Neutrophil (primary cell): ENCODE results near the gene GABRG2.

ENCODE experiments used
- H3K27ac ChIP-seq: fragments of 200-600 bp; sonication (generic); 2 replicates; pipeline ENCODE4 v1.5.1; 2016; ENCODE audit warnings: mild to moderate bottlenecking, moderate library complexity
- H3K27me3 ChIP-seq: fragments of 200-600 bp; sonication (generic); 2 replicates; pipeline ENCODE4 v1.6.0; 2016; ENCODE audit warnings: mild to moderate bottlenecking
- H3K36me3 ChIP-seq: fragments of 200-600 bp; sonication (generic); 2 replicates; pipeline ENCODE4 v1.5.1; 2017
- H3K4me1 ChIP-seq, 2 experiments: fragments of 200-600 bp in 1 of 2; sonication (generic) in 1 of 2; 1 replicate in 1 of 2; 2 replicates in 1 of 2; pipeline versions ENCODE4 v1.5.1 to v1.6.1; 2013 to 2016; ENCODE audit warnings: low read depth in 1 of 2, low read length in 1 of 2, mild to moderate bottlenecking in 1 of 2, moderate library complexity in 1 of 2; ENCODE audit not compliant: control insufficient read depth in 1 of 2, insufficient read depth in 1 of 2
- H3K4me3 ChIP-seq, 2 experiments: fragments of 200-600 bp in 1 of 2; sonication (generic) in 1 of 2; 1 replicate in 1 of 2; 2 replicates in 1 of 2; pipeline ENCODE4 v1.5.1; 2013 to 2016; ENCODE audit warnings: low read depth in 1 of 2, low read length in 1 of 2, mild to moderate bottlenecking in 1 of 2, moderate library complexity in 1 of 2
- H3K9me3 ChIP-seq: fragments of 200-600 bp; sonication (generic); 2 replicates; pipeline ENCODE4 v1.5.1; 2016
- TF ChIP-seq, protein P1 (sequence below): fragments of 200-600 bp; sonication (generic); IDR thresholded peaks from 2 replicates; pipeline ENCODE4 v1.5.1; 2016; ENCODE audit warnings: antibody characterized with exemption

GABRG2 gene

DNA sequence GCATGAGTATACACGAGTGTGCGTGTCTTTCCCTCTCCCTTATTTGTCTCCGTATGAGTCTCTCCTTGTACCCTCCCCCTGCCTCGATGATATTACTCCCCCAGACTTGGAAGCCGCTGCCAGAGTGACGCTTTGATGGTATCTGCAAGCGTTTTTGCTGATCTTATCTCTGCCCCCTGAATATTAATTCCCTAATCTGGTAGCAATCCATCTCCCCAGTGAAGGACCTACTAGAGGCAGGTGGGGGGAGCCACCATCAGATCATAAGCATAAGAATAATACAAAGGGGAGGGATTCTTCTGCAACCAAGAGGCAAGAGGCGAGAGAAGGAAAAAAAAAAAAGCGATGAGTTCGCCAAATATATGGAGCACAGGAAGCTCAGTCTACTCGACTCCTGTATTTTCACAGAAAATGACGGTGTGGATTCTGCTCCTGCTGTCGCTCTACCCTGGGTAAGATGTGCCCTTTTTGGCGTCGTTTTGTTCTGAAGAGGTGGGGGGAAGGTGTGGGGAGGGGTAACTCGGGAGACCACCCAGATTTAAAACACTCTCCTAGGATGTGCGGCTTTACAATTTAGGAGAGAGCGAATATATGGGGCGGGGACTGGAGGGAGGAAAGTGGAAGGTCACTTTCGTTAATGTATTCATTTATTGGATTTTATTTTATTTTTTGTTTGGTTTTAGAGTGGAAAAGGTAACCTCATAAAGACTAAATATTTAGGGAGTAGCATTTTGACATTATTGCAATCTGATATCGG, at the start of gene GABRG2:
Gene GABRG2, plus strand, starts transcription at position 119 of the 757 bp plus-strand sequence. Its CDS starts 227 bp downstream, at position 346.
- no peak within 1 kb of the TSS for H3K4me3 ChIP-seq
- H3K4me1 ChIP-seq, result no peaks in the 10 kb centered on the region
- H3K36me3 ChIP-seq, result no peaks in the 10 kb centered on the region
- no peak within 1 kb of the TSS for H3K27ac ChIP-seq
- no peaks in the 10 kb centered on the region for H3K9me3 ChIP-seq
- H3K27me3 ChIP-seq, result peaks cover 7% of the 10 kb centered on the region
- TF ChIP-seq, protein P1, sequence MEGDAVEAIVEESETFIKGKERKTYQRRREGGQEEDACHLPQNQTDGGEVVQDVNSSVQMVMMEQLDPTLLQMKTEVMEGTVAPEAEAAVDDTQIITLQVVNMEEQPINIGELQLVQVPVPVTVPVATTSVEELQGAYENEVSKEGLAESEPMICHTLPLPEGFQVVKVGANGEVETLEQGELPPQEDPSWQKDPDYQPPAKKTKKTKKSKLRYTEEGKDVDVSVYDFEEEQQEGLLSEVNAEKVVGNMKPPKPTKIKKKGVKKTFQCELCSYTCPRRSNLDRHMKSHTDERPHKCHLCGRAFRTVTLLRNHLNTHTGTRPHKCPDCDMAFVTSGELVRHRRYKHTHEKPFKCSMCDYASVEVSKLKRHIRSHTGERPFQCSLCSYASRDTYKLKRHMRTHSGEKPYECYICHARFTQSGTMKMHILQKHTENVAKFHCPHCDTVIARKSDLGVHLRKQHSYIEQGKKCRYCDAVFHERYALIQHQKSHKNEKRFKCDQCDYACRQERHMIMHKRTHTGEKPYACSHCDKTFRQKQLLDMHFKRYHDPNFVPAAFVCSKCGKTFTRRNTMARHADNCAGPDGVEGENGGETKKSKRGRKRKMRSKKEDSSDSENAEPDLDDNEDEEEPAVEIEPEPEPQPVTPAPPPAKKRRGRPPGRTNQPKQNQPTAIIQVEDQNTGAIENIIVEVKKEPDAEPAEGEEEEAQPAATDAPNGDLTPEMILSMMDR, result no peak

DNA sequence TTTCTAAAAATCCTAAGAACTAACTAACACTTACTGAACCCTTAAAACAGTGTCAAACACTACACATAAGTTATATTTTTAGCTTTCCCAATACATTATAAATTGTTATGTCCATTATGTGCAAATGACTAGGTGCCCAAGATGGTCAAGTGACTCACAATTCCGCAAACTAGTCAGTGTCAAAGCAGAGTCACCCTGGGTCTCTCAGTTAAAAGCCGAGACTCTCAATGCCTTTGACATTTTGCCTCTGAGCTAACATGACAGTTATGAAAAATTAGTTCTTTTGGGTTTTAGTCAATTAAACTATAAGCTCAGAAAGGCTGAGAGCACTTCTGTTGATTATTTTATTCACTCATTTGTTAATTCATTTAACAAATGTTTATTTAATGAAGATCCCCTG, 42.3 kb upstream of the GABRG2 start:
- H3K27ac ChIP-seq, result no peak overlapping the region
- H3K36me3 ChIP-seq, result no peaks in the 10 kb centered on the region
- no peaks in the 10 kb centered on the region for H3K27me3 ChIP-seq
- TF ChIP-seq, protein P1, result no peak
- H3K9me3 ChIP-seq, result no peaks in the 10 kb centered on the region
- no peaks in the 10 kb centered on the region for H3K4me1 ChIP-seq
- no peak overlapping the region for H3K4me3 ChIP-seq

DNA sequence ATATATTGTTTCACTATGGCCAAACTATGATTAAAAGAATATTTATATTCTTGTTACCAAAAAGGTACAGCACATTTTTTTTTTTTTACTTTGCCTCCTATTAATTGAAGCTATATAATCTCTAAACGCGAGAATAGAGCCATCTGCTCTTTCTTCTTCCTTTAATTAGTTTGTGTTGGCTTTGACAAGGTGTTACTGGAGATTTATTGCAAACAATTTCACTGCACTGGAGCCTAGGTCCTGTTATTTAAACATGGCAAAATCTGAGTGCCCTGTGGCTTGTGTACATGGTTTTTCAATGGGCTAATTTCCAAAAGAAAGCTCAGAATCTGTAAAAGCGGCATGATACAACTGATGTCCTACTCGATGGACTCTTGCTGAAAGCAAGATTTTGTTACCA, 40.8 kb upstream of the GABRG2 start:
- Histone ChIP-seq H3K27me3 (no peaks in the 10 kb centered on the region), H3K9me3 (no peaks in the 10 kb centered on the region), H3K4me1 (no peaks in the 10 kb centered on the region), H3K27ac (no peak overlapping the region), H3K36me3 (no peaks in the 10 kb centered on the region), H3K4me3 (no peak overlapping the region)
- TF ChIP-seq, protein P1, result no peak

DNA sequence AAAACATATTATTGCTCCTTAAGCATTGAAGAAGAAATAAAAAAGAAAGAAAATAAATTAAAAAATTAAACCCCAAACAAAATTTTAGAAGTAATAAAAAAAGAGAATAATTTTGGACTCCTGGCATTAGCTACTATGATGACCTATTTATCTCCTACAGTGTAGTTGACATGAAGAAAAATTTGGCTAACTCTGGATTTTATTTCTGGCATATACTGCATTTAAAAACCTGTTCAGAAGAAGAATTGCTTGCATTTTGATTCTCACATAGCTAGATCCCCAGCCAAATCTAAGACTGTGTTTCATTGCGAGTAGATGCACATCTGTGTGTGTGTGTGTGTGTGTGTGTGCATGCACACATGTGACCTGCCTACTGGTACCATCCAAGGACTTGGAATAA, 30.1 kb upstream of the GABRG2 start:
- Histone ChIP-seq H3K4me3 (no peak overlapping the region), H3K36me3 (no peaks in the 10 kb centered on the region), H3K4me1 (no peaks in the 10 kb centered on the region), H3K9me3 (no peaks in the 10 kb centered on the region), H3K27ac (no peak overlapping the region), H3K27me3 (no peaks in the 10 kb centered on the region)
- TF ChIP-seq, protein P1, result no peak

DNA sequence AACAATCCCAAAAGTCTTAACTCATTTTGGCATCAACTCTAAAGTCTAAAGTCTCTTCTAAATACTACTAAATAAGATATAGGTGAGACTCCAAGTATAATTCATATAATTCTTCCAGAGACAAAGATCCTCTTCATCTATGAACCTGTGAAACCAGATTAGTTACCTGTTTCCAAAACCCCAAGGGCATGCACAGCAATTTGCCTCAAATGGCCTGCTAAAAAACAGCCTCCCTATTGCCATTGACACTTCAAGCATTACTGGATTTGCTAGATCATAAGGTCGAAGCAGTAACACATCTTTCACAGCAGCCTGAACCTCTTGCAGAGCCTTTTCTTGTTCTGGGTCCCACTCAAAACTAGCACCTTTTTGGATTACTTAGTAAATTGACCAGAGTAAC, 20.3 kb upstream of the GABRG2 start:
- no peak overlapping the region for H3K4me3 ChIP-seq
- no peaks in the 10 kb centered on the region for H3K36me3 ChIP-seq
- no peaks in the 10 kb centered on the region for H3K4me1 ChIP-seq
- H3K9me3 ChIP-seq, result no peaks in the 10 kb centered on the region
- H3K27me3 ChIP-seq, result no peaks in the 10 kb centered on the region
- H3K27ac ChIP-seq, result no peak overlapping the region
- TF ChIP-seq, protein P1, result no peak
